Fibroblast of lung (primary cell): ENCODE measurements around the gene DPPA4.

Source experiments
- CTCF ChIP-seq, 2 donors: IDR thresholded peaks in 1 of 2; conservative IDR thresholded peaks in 1 of 2; 1 replicate in 1 of 2; 2 replicates in 1 of 2; pipeline ENCODE4 v1.5.1; 2011 to 2012; ENCODE audit warnings: low read length in 2 of 2, control low read depth in 1 of 2, inconsistent platforms in 1 of 2, low read depth in 1 of 2, mild to moderate bottlenecking in 1 of 2
- EZH2 ChIP-seq: IDR thresholded peaks from 2 replicates; pipeline ENCODE4 v1.5.1; 2012; ENCODE audit warnings: low read length, control low read depth, mild to moderate bottlenecking; ENCODE audit errors: missing control alignments

GRCh38 chr3:109313061-109313460 is 24.3 kb downstream of the DPPA4 start:
- TF ChIP-seq CTCF (conservative IDR thresholded peaks at IDR 0.05 in 1 of 2, IDR thresholded peaks at IDR 0.05 in 1 of 2; ENCODE audit: low read depth in 1 of 2, low read length in 2 of 2) (no peak), EZH2 (no peak)
